Activated CD4-positive, alpha-beta T cell treated with anti-CD3 and anti-CD28 coated beads for 4 hours (primary cell): ENCODE results near the gene MAN1C1.
"Not testable (repeated sequence)": the region's sequence is repeated elsewhere in the genome, so short reads cannot be mapped to it uniquely, and the experiment has no call there.

Source experiments
- DNase-seq, 2 donors: peaks; one replicate each; pipeline ENCODE4 v3.0.0-alpha.2; 2020

The MAN1C1 gene

GRCh38 chr1:25583519-25584370 is 32.8 kb upstream of the MAN1C1 start:
- DNase-seq = no peak

DNA sequence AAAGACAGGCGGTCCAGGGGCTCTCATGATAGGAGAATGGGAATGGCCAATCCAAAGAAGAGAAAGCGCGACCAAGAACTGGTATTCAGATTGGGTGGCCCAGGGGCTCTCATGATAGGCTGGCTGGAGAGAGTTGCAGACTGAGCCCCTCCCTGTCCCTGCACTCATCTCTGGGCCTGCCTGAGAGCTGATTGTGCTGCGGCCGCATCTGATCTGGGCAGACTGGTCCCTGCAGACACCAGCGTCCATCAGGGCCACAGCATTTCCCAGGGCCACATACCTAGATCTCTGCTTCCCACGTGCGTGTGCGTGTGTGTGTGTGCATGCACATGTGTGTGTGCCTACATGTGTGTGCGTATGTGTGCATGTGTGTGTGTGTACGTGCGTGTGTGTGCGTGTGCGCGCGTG is 30.4 kb upstream of the MAN1C1 start:
- DNase-seq = no peak

DNA sequence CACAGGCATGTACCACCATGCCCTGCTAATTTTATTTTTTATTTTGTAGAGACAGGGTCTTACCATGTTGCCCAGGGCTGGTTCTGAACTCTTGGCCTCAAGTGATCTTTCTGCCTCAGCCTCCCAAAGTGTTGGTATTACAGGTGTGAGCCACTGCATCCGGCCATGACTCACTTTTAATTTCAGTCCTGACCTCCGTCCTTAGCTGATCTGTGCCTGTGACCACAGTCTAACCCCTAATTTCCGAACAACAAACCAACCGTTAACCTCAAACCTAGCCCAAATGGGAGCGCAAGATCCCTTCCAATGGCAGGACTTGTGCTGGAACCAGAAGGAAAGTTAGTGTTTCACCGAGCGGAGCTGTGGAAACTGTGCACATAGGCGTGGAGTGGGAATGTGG is 29.3 kb upstream of the MAN1C1 start:
- no peak for DNase-seq

DNA sequence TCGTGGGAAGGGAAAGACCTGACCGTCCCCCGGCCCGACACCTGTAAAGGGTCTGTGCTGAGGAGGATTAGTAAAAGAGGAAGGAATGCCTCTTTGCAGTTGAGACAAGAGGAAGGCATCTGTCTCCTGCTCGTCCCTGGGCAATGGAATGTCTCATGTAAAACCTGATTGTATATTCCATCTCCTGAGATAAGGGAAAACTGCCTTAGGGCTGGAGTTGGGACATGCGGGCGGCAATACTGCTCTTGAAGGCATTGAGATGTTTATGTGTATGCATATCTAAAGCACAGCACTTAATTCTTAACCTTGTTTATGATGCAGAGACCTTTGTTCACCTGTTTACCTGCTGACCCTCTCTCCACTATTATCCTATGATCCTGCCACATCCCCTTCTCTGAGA is 28.4 kb upstream of the MAN1C1 start:
- not testable (repeated sequence) for DNase-seq

- DNase-seq = not testable (repeated sequence)
These were observed 27.8 kb upstream of the MAN1C1 start for GRCh38 chr1:25588786-25589185.

GRCh38 chr1:25590096-25590824 is 26.3 kb upstream of the MAN1C1 start:
- no peak for DNase-seq

- DNase-seq = no peak
These were observed 22.7 kb upstream of the MAN1C1 start for GRCh38 chr1:25593861-25594260.

GRCh38 chr1:25594971-25595370 is 21.6 kb upstream of the MAN1C1 start:
- no peak for DNase-seq

GRCh38 chr1:25596641-25597040 is 19.9 kb upstream of the MAN1C1 start:
- not testable (repeated sequence) for DNase-seq

- no peak for DNase-seq
These were observed 17.7 kb upstream of the MAN1C1 start for GRCh38 chr1:25598879-25599278.

GRCh38 chr1:25599969-25600610 is 16.5 kb upstream of the MAN1C1 start:
- no peak for DNase-seq

- DNase-seq = not testable (repeated sequence)
These were observed 15.5 kb upstream of the MAN1C1 start for GRCh38 chr1:25600971-25601699.

GRCh38 chr1:25603779-25604538 is 12.6 kb upstream of the MAN1C1 start:
- DNase-seq = not testable (repeated sequence)

- DNase-seq = no peak
These were observed 9.5 kb upstream of the MAN1C1 start for GRCh38 chr1:25607123-25607522.

DNA sequence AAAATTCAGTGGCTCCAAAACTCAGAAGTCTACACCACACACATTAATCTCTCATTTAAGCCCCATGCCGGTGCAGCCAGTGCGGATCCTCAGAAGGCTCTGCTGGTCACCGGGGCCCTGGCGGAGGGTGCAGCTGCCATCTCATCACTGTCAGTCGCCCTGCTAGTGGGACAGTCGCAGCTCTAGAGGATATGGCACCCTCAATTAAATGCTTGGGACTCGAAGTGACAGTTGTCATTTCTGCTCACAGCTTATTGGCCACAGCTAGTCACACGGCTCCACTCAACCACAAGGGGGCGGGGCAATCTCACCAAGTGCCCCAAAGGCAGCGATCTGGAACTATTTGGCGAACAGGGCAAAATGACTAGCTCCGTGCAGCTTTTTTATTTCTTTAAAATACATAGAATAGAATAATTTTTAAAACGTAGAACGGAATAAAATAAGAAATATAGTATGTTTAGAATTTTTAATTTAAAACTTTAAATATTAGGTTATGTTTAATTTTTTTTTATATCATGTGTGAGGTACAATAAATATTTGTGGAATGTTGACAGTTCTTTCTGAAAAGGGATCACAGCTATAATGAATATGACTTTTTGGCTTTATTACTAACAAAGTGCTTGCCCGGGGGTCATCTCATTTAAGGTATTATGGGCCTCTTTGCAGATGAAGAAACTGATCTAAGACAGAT is 8.0 kb upstream of the MAN1C1 start:
- peak; percentile 90 to 93 for DNase-seq

DNA sequence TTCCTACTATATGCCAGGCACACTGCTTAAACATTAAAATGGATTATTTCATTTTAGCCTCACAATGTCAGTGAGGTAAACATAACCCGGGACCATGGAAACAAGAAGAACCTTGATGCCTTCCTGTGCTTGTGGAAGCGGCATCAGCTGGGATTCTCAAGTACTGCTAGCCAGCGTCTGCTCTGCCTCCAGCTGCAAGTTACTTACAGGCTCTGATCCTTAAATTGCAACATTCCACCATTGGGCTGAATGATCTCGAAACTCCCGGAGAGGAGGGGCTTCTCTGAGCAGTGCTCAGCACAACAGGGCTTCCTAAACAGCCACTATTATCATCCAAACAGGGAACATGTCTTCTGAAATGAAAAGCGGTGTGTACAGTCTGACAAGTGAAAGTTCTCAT is 6.7 kb upstream of the MAN1C1 start:
- DNase-seq = no peak

GRCh38 chr1:25610822-25611630 is 5.6 kb upstream of the MAN1C1 start:
- DNase-seq = no peak

DNA sequence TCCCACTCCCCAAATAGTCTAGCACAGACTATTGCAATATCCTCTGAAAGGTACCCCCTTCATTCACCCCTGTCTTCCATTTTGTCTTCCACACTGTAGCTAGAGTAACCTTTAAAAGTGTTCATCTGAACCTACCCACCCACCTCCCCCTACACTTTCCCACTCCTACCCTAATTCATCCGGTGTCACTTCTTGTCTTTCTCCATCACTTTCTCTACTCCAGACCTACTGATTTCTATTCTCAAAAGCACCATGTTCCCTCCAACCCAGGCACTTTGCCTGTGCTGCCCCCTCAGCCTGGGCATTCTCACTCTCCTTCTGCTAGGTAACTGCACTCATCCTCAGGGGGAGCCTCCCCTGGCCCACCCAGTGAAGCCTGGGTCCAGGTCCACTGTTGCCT is 4.7 kb upstream of the MAN1C1 start:
- no peak for DNase-seq

DNA sequence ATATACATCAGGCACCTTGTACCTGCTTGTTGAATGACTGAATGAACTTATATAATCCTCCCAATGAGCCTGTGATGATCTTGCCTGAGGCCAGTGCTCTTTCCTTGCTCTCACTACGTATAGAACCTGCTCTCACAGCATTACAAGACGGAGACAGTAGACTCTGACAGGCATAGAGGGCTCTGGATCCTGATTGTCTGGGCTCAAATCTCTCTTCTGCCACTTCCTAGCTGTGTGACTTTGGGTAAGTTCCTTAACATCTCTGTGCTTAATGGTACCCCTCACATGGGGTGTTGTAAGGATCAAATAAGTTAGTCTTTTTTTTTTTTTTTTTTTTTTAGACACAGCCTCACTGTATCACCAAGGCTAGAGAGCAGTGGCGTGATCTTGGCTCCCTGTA is 4.2 kb upstream of the MAN1C1 start:
- DNase-seq = no peak

DNA sequence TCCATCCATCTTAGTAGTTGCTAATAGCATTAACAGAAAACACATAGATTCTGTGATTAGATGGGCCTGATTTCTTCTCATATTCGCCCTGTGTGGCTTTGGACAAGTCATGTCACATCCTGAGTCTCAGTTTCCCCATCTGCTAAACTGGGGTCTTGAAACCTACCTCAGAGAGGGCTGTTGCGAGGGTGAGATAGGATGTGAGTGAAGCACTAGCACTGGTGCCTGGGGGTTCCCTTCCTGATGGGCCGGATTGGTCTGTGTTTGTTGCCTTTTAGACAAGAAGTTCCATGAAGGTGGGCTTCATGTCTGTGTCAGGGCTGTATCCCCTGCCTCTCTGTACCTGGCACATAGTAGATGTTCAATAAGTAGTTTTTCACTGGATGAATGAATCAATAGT is 3.5 kb upstream of the MAN1C1 start:
- DNase-seq = no peak
